ENCODE data around the gene SNX24.
"Not testable (repeated sequence)": the region's sequence is repeated elsewhere in the genome, so short reads cannot be mapped to it uniquely, and the experiment has no call there.

The SNX24 gene

DNA sequence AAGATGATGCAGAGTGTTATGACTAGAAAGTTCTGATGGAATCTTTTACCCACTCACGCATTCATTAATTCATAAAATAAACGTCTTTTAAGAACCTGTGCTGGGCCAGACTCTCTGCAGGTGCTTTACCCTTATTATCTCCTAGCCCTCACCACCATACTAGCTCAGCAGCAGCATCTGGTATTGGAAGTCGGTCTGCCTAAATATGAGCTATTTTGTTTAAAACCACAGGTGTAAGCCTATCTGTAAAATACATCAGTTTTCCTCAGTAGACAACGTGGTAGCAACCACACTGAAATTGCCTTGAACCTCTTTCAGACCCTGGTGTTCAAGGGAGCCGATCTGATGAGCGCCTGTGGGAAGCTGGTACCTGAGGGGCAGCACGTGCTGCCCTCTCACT, 121.7 kb downstream of the SNX24 start:
- no peak for DNase-seq (ENCODE audit: low read depth)

DNA sequence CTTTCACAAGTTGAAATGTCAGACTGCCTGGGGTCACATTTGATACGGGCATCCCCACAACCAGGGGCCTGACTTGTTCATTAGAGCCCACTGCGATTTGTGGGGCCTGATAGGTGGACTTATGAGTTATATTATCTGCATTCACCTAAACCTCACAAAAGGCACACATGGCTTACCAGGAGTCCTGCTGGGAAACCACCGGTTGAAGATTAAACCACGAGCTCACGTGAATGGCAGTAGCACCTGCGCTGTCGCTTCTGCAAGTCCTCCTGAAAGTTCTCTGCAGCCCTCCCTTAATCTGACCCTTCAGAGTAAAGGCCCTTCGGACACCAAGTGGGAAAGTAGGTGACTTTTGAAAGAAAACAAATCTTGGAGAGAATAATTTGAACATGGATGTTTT, 122.2 kb downstream of the SNX24 start:
- no peak for DNase-seq (ENCODE audit: low read depth)

GRCh38 chr5:122968056-122968455, 122.6 kb downstream of the SNX24 start:
- not testable (repeated sequence) for DNase-seq (ENCODE audit: low read depth)

DNA sequence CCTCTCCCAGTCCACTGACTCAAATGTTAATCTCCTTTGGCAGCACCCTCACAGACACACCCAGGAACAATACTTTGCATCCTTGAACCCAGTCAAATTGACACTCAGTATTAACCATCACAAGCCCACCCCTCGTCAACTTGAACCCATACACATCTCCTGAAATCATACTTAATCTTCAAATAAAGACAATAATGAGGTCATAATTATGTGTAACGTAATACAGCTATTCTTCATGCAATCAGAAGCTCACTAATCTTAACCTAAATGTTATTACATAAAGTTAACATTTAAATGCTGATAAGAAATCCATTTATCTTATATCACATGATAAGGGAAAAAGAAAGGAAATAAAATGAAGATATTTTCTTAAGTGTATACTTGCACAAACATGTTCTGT, 125.9 kb downstream of the SNX24 start:
- no peak for DNase-seq (ENCODE audit: low read depth)

DNA sequence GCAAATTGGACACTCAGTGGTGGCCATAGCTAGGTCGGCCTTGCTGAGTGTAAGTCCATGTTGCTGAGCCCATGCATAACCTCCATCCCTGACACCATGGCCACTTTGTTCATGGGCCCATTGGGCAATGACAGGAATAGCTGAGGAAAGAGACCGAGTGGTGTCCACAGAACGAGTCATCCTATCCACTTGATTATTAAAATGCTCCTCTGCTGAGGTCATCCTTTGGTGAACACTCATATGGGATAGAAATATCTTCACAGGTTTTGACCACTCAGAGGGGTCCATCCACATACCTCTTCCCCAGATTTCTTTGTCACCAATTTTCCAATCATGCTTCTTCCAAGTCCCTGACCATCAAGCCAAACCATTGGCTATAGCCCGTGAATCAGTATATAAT, 127.5 kb downstream of the SNX24 start:
- DNase-seq (ENCODE audit: low read depth): peak; percentile 79

DNA sequence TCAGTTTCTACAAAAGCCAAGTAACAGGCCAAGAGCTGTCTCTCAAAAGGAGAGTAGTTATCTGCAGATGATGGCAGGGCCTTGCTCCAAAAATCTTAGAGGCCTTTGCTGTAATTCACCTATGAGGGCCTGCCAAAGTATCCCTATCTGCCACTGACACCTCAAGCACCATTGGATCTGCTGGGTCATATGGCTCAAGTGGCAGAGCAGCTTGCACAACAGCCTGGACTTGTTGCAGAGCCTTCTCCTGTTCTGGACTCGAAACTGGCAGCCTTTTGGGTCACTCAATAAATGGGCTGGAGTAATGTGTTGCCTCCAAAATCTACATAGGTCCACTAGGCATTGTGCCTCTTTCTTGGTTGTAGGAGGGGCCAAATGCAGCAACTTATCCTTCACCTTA, 128.3 kb downstream of the SNX24 start:
- DNase-seq (ENCODE audit: low read depth): not testable (repeated sequence)

DNA sequence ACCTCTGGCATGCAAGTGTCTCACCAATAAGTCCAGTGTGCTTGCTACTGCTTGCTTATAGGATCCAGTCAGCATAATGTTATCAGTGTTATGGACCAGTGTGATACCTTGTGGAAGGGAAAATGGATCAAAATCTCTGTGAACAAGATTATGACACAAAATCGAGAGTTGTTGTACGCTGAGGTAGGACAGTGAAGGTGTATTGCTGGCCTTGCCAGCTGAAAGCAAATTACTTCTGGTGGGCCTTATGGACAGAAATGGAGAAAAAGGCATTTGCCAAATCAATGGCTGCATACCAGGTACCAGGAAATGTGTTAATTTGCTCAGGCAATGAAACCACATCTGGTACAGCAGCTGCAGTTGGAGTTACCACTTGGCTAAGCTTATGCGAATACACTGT, 128.8 kb downstream of the SNX24 start:
- not testable (repeated sequence) for DNase-seq (ENCODE audit: low read depth)

- no peak for DNase-seq (ENCODE audit: low read depth)
These were observed 131.9 kb downstream of the SNX24 start for GRCh38 chr5:122977319-122977718.

DNA sequence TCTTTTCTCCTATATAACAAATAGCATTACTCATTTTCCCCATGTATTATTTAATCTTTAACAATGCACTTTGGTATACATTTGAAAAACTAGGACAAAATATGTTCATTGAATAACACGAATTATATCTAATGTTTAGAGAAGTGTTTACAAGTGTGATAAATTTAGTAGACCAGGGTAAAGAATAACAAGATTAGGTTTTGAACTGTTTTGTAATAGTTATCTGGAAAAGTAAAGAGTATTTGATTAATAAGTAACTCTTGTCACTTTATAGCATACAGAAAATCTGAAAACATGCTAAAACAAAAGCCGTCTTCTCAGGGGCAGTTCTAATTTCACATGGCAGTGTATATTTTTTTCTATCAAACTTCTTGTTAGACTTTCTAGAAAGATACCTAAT, 132.7 kb downstream of the SNX24 start:
- no peak for DNase-seq (ENCODE audit: low read depth)

DNA sequence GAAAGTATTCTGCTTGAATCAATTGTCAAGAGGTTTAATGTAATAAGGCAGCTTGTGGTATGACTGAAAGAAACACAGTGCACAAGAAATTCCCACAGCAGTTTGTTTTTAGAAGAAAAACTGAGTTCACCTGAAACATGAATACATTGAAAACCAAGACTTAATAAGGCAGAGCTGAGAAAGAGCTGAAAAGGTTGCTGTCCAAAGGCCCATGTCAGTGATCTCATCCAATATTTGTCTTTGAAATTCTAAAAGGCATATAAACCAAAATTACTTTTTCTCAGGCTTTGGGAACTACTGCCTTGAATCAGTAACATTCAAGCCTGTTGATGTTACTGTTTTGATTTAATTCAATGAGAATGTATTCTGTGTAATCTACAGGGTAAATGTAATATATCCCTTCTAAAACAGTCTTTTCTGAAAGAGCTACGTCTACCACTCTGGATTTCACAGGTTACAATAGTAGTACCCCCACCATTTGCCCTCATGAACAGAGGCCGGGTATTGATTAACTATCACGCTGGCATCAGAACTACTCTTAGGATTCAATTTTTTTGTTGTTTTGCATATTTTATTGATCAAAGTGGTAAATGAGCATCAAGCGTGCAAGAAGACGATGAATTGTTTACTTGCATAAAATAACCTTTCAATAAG, 133.4 kb downstream of the SNX24 start:
- DNase-seq (ENCODE audit: low read depth): no peak

- DNase-seq (ENCODE audit: low read depth): no peak
These were observed 136.4 kb downstream of the SNX24 start for GRCh38 chr5:122981846-122982245.

- DNase-seq (ENCODE audit: low read depth): no peak
These were observed 137.0 kb downstream of the SNX24 start for GRCh38 chr5:122982376-122982775.

- DNase-seq (ENCODE audit: low read depth): no peak
These were observed 139.0 kb downstream of the SNX24 start for GRCh38 chr5:122984425-122984824.

- peak; percentile 3 for DNase-seq (ENCODE audit: low read depth)
These were observed 139.7 kb downstream of the SNX24 start for GRCh38 chr5:122985006-122985700.

GRCh38 chr5:122985954-122986721, 140.7 kb downstream of the SNX24 start:
- no peak for DNase-seq (ENCODE audit: low read depth)

- no peak for DNase-seq (ENCODE audit: low read depth)
These were observed 150.7 kb downstream of the SNX24 start for GRCh38 chr5:122996091-122996490.

- no peak for DNase-seq (ENCODE audit: low read depth)
These were observed 151.9 kb downstream of the SNX24 start for GRCh38 chr5:122997294-122997693.

- peak; percentile 56 for DNase-seq (ENCODE audit: low read depth)
These were observed 154.6 kb downstream of the SNX24 start for GRCh38 chr5:122999947-123000563.

- no peak for DNase-seq (ENCODE audit: low read depth)
These were observed 155.3 kb downstream of the SNX24 start for GRCh38 chr5:123000731-123001130.

DNA sequence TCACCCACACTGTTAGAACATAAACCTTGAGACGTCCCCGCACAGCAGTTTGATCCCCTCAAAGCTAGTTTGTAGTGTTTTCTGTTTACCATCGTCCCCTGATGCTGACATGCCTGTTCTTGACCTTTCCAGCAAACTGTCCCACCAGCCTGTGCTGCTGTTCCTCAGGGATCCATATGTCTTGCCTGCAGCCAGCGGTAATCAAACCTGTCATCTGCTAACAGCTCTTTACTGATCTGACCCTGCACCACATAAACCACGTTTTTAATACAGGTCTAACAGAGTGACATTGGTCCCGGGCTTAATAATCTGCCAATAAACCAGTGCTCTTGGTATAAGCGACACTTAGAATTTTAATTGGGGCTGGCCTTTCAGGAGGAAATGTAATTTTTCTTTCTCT, 156.4 kb downstream of the SNX24 start:
- DNase-seq (ENCODE audit: low read depth): no peak

- DNase-seq (ENCODE audit: low read depth): no peak
These were observed 161.8 kb downstream of the SNX24 start for GRCh38 chr5:123007182-123007581.

GRCh38 chr5:123007754-123008153, 162.3 kb downstream of the SNX24 start:
- DNase-seq (ENCODE audit: low read depth): no peak

DNA sequence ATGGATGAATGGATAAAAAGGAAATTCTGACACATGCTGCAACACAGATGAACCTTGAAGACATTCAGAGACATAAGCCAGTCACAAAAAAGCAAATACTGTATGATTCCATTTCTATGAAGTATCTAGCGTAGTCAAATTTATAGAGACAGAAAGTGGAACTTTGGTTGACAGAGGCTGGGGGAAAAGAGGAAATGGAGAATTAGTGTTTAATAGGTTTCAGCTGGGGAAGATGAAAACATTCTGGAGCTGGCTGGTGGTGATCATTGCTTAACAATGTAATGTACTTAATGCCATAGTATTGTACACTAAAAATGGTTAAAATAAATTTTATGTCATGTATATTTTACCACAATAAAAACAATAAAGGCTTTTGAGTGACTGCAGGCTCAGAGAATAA, 166.9 kb downstream of the SNX24 start:
- DNase-seq (ENCODE audit: low read depth): peak; percentile 35
